HG03439 (cell line): Measurements from ENCODE around the gene SNAP23.
A peak's percentile ranks its signal among the peaks of the same experiment; 100 is the strongest.
"Not testable (repeated sequence)": the region's sequence is repeated elsewhere in the genome, so short reads cannot be mapped to it uniquely, and the experiment has no call there.

Experiments used
- ATAC-seq: cut with Tn5 transposase; IDR thresholded peaks from one replicate; pipeline ENCODE4 v1.9.1; 2021; ENCODE audit warnings: mild to moderate bottlenecking, moderate library complexity; ENCODE audit not compliant: unreplicated experiment

Gene SNAP23

GRCh38 chr15:42556550-42557207 lies 61.2 kb downstream of the SNAP23 start:
- ATAC-seq: not testable (repeated sequence)

GRCh38 chr15:42558739-42559138 lies 63.3 kb downstream of the SNAP23 start:
- ATAC-seq: no peak

GRCh38 chr15:42575188-42576039 lies 80.0 kb downstream of the SNAP23 start, which contains the start of gene STARD9:
Gene STARD9 (plus strand): TSS chr15:42575606. CDS start chr15:42575716, 110 bp downstream.
- peak; percentile 88 for ATAC-seq

- ATAC-seq: no peak
Measured at GRCh38 chr15:42576040-42576594, 80.7 kb downstream of the SNAP23 start.

GRCh38 chr15:42576776-42577175 lies 81.3 kb downstream of the SNAP23 start:
- no peak for ATAC-seq

- no peak for ATAC-seq
Measured at GRCh38 chr15:42577514-42578031, 82.1 kb downstream of the SNAP23 start.

- ATAC-seq: no peak
Measured at GRCh38 chr15:42578984-42579537, 83.6 kb downstream of the SNAP23 start.

- ATAC-seq: peak; percentile 69
Measured at GRCh38 chr15:42581272-42581730, 85.9 kb downstream of the SNAP23 start.
